ENCODE measurements around the gene TTLL10.

TTLL10 gene, protein sequence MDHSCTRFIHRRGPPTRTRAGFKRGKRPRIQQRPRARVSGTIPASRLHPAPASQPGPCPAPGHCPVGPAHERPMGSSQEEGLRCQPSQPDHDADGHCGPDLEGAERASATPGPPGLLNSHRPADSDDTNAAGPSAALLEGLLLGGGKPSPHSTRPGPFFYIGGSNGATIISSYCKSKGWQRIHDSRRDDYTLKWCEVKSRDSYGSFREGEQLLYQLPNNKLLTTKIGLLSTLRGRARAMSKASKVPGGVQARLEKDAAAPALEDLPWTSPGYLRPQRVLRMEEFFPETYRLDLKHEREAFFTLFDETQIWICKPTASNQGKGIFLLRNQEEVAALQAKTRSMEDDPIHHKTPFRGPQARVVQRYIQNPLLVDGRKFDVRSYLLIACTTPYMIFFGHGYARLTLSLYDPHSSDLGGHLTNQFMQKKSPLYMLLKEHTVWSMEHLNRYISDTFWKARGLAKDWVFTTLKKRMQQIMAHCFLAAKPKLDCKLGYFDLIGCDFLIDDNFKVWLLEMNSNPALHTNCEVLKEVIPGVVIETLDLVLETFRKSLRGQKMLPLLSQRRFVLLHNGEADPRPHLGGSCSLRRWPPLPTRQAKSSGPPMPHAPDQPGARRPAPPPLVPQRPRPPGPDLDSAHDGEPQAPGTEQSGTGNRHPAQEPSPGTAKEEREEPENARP

DNA sequence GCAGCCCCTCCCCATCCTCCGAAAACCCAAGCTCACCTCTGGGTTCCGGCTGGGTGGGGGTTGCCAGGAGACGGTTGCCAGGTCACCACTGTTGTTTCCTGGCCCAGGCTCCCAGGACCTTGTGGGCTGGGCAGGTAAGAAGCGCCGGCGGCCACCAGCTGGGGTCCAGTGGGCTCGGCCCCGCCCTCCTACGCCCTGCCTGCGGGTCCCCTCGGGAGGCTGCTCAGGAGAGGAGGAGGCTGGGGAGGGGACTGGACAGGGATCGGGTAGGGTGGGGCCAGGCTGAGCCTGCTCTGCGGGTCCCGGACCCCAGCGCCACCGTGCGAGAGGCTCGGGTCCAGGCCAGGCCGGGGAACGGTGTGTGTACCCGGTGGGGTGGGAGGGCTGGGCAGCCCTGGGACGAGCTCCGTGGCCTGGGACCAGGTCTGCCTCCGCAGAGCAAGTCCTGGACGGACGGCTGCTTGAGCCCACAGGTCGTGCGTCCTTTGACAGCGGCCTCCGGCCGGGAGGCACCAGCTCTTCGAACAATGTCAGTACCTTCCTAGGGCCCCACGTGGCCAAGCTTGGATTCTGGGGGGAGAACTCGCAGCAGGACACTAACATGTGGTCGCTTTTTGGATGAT lies at the start of gene TTLL10:
TSS of gene TTLL10 (plus strand) at position 88 of the 623 bp plus-strand sequence. CDS start 5,336 bp downstream, outside the sequence.
- Mint-ChIP-seq H3K27me3 (ENCODE audit: low read depth, poor library complexity) (peaks cover 53% of the 10 kb centered on the region), H3K4me1 (peaks cover 25% of the 10 kb centered on the region), H3K9me3 (no peaks in the 10 kb centered on the region), H3K4me3 (no peak within 1 kb of the TSS), H3K27ac (no peak within 1 kb of the TSS), H3K36me3 (ENCODE audit: low read depth) (no peaks in the 10 kb centered on the region)
- peak; percentile 60 for DNase-seq
- TF ChIP-seq, protein P1, sequence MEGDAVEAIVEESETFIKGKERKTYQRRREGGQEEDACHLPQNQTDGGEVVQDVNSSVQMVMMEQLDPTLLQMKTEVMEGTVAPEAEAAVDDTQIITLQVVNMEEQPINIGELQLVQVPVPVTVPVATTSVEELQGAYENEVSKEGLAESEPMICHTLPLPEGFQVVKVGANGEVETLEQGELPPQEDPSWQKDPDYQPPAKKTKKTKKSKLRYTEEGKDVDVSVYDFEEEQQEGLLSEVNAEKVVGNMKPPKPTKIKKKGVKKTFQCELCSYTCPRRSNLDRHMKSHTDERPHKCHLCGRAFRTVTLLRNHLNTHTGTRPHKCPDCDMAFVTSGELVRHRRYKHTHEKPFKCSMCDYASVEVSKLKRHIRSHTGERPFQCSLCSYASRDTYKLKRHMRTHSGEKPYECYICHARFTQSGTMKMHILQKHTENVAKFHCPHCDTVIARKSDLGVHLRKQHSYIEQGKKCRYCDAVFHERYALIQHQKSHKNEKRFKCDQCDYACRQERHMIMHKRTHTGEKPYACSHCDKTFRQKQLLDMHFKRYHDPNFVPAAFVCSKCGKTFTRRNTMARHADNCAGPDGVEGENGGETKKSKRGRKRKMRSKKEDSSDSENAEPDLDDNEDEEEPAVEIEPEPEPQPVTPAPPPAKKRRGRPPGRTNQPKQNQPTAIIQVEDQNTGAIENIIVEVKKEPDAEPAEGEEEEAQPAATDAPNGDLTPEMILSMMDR (IDR thresholded peaks at IDR 0.05): no peak

DNA sequence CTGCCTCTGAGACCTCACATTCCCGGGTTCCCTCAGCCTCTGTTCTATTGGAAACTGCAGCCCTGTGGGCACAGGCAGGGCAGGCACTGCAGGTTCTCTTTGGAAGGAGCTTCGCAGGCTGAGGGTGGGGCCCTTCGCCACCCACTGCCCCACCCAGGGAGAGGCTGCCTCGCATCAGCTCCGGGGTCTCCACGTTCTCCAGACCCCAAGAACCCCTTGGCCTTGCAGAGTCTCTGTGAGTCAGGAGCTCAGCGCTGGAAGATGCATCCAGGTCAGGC lies 49.2 kb upstream of the TTLL10 start:
- TF ChIP-seq, protein P1 (IDR thresholded peaks at IDR 0.05): no peak
- Mint-ChIP-seq H3K27me3 (ENCODE audit: low read depth, poor library complexity) (peaks cover 19% of the 10 kb centered on the region), H3K36me3 (ENCODE audit: low read depth) (no peaks in the 10 kb centered on the region), H3K4me1 (peaks cover 35% of the 10 kb centered on the region), H3K27ac (no peak overlapping the region), H3K9me3 (peaks cover 4% of the 10 kb centered on the region), H3K4me3 (no peak overlapping the region)
- no peak for DNase-seq

DNA sequence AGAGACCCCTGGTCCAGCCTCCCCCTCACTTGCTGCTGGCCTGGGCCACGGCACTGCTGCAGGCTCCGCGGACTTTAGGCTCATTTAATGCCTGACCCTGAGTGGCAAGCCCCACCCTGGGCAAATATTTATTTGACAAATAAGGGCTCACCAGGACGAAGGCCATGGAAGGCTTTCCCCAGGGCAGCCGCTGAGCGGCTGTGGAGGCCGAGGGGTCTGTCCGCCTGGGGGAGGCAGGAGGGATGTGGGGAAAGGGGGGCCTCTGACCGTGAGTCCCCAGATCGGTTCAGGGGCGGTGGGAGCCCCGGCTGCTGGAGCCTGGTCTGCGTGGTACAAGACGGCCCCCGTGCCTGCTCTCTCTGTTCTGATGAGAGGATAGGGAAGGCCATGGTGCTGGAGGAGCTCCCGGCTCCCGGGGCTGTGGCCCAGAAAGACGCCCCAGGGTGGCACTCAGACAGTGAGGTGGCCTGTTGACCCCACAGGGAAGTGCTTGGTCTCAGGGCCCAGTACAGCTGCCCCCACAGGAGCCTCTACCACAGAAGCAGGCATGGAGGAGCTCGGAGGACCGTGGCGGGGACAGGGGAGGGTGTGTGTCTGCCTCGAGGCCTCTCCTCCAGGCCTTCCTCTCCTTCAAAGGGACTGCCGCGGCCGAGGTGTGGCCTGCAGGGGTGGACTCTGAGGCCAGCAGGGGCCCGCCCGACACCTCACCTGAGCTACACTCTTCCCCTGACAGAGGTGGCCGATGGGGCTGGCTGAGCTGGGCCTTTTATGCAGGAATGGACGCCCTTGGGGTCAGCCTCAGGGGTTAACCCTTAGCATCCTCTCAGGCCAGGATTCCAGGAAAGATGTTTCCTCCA lies 48.7 kb upstream of the TTLL10 start:
- Mint-ChIP-seq H3K4me1 (peaks cover 38% of the 10 kb centered on the region), H3K27me3 (ENCODE audit: low read depth, poor library complexity) (peaks cover 14% of the 10 kb centered on the region), H3K4me3 (no peak overlapping the region), H3K9me3 (peaks cover 4% of the 10 kb centered on the region), H3K36me3 (ENCODE audit: low read depth) (no peaks in the 10 kb centered on the region), H3K27ac (no peak overlapping the region)
- TF ChIP-seq, protein P1 (IDR thresholded peaks at IDR 0.05): no peak
- no peak for DNase-seq

DNA sequence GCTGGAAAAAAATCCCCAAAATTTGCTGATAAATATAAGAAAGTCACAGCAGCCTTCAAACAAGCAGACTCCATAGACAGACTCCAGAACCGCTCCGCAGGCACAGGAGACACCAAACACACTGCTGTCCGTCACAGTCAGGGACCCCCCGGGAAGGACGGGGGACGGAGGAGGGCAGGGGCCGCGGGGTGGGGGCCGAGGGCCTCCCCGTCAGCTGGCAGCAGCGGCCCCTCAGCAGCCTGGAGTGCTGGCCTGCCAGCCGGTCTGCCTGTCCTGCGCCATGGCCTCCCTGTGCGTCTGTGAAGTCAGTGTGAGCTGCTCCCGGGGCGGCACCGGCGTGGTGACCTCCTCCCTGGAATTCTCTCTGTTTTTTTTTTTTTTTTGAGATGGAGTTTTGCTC lies 47.7 kb upstream of the TTLL10 start:
- Mint-ChIP-seq H3K36me3 (ENCODE audit: low read depth) (no peaks in the 10 kb centered on the region), H3K27ac (no peak overlapping the region), H3K4me3 (no peak overlapping the region), H3K27me3 (ENCODE audit: low read depth, poor library complexity) (peaks cover 10% of the 10 kb centered on the region), H3K9me3 (peaks cover 4% of the 10 kb centered on the region), H3K4me1 (peaks cover 46% of the 10 kb centered on the region)
- TF ChIP-seq, protein P1 (IDR thresholded peaks at IDR 0.05): no peak
- no peak for DNase-seq

DNA sequence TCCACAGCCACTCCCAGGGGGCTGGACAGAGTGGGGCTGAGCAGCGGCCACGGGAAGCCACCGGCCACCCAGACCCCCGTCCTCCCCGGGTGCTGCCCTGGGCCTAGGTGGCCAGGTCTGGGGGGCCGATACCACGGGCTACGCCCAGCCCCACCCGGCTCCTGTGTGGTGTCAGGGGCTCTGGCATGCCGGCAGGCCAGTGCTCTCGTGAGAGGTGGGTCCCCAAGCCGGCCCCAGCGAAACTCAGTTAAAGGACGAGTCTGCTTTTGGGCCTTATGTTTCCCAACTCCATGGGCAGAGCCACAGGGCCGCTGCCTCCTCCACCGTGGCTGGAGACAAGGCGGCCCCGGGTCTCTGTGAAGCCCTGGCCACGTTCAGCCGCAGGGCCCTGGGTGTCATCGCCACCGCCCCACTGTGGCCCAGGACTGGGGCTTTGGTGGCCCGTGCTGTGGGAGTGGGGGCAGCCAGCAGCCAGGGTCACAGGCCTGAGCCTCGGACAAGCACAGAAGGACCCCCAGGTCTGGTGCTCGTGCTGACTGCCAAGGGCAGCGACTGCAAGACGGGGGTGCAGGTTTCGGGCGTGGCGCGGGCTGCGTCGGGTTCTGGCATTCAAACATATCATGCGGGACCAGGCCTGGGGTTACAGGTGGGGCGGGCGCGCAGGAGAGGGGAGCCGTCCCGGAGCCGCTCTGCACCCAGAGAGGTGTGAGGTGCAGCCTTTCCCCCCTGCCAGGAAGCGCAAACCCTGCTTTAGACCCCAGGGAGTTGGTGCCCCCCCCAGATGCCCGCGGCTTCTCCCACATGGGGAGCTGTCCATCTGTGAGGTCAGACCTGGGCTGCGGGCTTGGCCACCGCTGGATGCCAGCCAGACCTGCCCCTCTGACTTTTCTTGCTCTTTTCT lies 45.9 kb upstream of the TTLL10 start:
- Mint-ChIP-seq H3K36me3 (ENCODE audit: low read depth) (no peaks in the 10 kb centered on the region), H3K27ac (no peak overlapping the region)

More for the DNA sequence above, 45.9 kb upstream of the TTLL10 start:
- Mint-ChIP-seq H3K27me3 (ENCODE audit: low read depth, poor library complexity) (peaks cover 17% of the 10 kb centered on the region), H3K4me1 (peaks cover 58% of the 10 kb centered on the region), H3K9me3 (peaks cover 7% of the 10 kb centered on the region), H3K4me3 (no peak overlapping the region)
- no peak for DNase-seq
- TF ChIP-seq, protein P1 (IDR thresholded peaks at IDR 0.05): no peak

Measured in nephron progenitor cell (in vitro differentiated cells).